ENCODE results near the gene GRK5. TPM values are rescaled to one million over a fixed set of nuclear protein-coding genes. Genes with fewer than 3 reads are reported as not detected.

The GRK5 gene
- total RNA-seq, 4 donors from 2014 or later, result 9.2 to 27.3 (median 15.0) TPM

- Histone ChIP-seq H3K4me3 (replicated peaks in 1 of 3) (no peak overlapping the region), H3K4me1 (no peaks in the 10 kb centered on the region), H3K27me3 (no peaks in the 10 kb centered on the region), H3K27ac (no peak overlapping the region), H3K36me3 (no peaks in the 10 kb centered on the region), H3K9me3 (no peaks in the 10 kb centered on the region)
- DNase-seq, result no peak
- TF ChIP-seq CTCF (IDR thresholded peaks at IDR 0.05), result no peak
- TF ChIP-seq POLR2A (IDR thresholded peaks at IDR 0.05), result no peak
- intact Hi-C loops (cut with DNase I), result no loop called here
- 92 to 95% methylated on average over 5 of the region's 5 CpGs for WGBS, 2 donors
Measured at GRCh38 chr10:119503821-119504220, 296.4 kb downstream of the GRK5 start.

- 84 to 91% methylated on average over 10 of the region's 10 CpGs for WGBS, 2 donors
- no peaks in the 10 kb centered on the region for H3K9me3 ChIP-seq
- intact Hi-C loops (cut with DNase I), result no loop called here
- H3K4me1 ChIP-seq, result peaks cover 0 to 1% of the 10 kb centered on the region in 2 donors
- DNase-seq, result no peak
- H3K27me3 ChIP-seq, result no peaks in the 10 kb centered on the region
- H3K36me3 ChIP-seq, result no peaks in the 10 kb centered on the region
- no peak overlapping the region for H3K4me3 ChIP-seq (replicated peaks in 1 of 3)
- TF ChIP-seq POLR2A (IDR thresholded peaks at IDR 0.05) (no peak), CTCF (IDR thresholded peaks at IDR 0.05) (no peak)
- no peak overlapping the region for H3K27ac ChIP-seq
Measured at GRCh38 chr10:119504651-119505050, 297.3 kb downstream of the GRK5 start.

GRCh38 chr10:119505131-119505551 is 297.8 kb downstream of the GRK5 start:
- intact Hi-C loops (cut with DNase I), result no loop called here
- H3K4me3 ChIP-seq (replicated peaks in 1 of 3), result no peak overlapping the region
- H3K4me1 ChIP-seq, result peaks cover 4 to 6% of the 10 kb centered on the region in 2 donors
- 78 to 79% methylated on average over 12 of the region's 12 CpGs for WGBS, 2 donors
- no peaks in the 10 kb centered on the region for H3K36me3 ChIP-seq
- no peaks in the 10 kb centered on the region for H3K27me3 ChIP-seq
- no peak for DNase-seq
- H3K27ac ChIP-seq, result no peak overlapping the region
- TF ChIP-seq POLR2A (IDR thresholded peaks at IDR 0.05) (no peak), CTCF (IDR thresholded peaks at IDR 0.05) (no peak)
- no peaks in the 10 kb centered on the region for H3K9me3 ChIP-seq

Small RNAs within 50 kb of the gene (microRNA-seq; reads per million reads assigned to microRNA genes)
- gene MIR4681, result not detected

Small RNAs within 50 kb of the gene (small RNA-seq; reads per million reads assigned to genes)
- gene MIR4681 (not detected), gene RN7SL749P (not detected)

Other genes starting within 250 kb of the GRK5 start
- 10 to 100 TPM; 16.5 to 25.0 (median 20.4) TPM for gene NANOS1, start 177.9 kb upstream of the GRK5 start, total RNA-seq
- 100 to 1,000 TPM in 2 of 4 donors, 10 to 100 TPM in 2; 85.6 to 113 (median 102) TPM for gene EIF3A, start 126.8 kb upstream of the GRK5 start, total RNA-seq
- 10 to 100 TPM; 46.4 to 55.3 (median 53.1) TPM for gene DENND10, start 103.5 kb upstream of the GRK5 start, total RNA-seq
- gene SFXN4, start 41.9 kb upstream of the GRK5 start, total RNA-seq, result 10 to 100 TPM; 17.8 to 88.3 (median 36.3) TPM
- 100 to 1,000 TPM; 137 to 299 (median 243) TPM for gene PRDX3, start 28.8 kb upstream of the GRK5 start, total RNA-seq

All from thyroid gland (tissue), 4 donors.